HG02588 (cell line): Measurements from ENCODE around the gene PRR33.

Experiments used
- ATAC-seq: cut with Tn5 transposase; IDR thresholded peaks from one replicate; pipeline ENCODE4 v1.9.1; 2021; ENCODE audit warnings: mild to moderate bottlenecking, moderate library complexity; ENCODE audit not compliant: unreplicated experiment

The PRR33 gene

GRCh38 chr11:1866776-1867175 is 24.9 kb downstream of the PRR33 start:
- ATAC-seq = no peak

DNA sequence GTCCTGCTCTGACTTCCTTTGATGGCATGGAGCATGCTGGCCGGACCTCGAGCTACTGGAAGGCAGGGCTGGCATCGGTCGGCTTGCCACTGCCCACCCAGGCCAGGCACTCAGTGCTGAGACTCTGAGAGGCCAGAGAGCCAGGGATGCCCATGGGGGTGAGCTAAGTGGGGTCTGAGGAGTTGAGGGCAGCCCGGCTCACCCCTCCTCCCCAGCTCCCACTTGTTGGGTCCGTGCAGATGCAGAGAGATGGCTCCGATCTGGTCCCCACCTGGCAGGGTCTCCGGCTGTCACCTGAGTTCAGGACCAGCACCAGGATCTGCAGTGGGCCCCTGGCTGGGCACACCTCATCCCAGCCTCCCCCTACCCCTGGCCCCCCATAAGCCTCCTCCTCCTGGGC is 25.5 kb downstream of the PRR33 start:
- no peak for ATAC-seq

DNA sequence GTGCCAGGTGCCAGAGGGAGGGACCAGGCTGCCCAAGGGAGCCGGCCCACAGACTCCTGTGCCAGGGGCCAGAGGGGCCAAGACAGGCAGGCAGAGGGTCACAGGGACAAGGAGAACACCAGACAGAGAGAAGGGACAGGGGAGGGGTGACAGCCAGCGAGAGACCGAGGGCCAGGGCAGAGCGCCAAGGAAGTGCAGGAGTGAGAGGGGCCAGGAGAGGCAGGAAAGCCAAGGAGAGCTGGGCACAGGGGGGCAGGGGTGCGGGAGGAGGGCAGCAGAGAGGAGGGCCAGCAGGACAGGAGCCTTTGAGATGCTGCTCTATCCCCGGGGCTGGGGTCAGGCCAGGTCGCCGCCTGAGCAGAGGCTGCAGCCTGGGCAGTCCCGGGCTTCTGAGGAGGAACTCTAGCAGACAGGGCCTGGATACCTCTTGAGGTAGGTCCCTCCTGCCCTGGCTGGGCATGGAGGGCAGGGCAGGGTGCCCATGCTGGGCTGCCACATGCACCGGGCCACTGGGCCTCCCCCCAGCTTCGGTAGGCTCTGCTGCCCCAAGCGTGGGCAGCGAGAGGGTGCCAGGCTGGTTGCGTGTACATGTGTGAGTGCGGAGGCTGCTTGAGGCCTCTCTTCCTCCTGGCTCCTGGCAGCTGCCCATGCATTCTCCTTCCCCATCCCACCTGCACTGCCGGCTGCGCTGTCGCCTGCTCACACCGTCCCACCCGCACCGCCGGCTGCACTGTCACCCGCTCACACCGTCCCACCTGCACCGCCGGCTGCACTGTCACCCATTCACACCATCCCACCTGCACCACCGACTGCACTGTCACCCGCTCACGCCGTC is 26.6 kb downstream of the PRR33 start:
- ATAC-seq = no peak

- ATAC-seq = no peak
These were observed 27.5 kb downstream of the PRR33 start for GRCh38 chr11:1864231-1864630.

- ATAC-seq = no peak
These were observed 28.1 kb downstream of the PRR33 start for GRCh38 chr11:1863352-1864216.

- no peak for ATAC-seq
These were observed 28.9 kb downstream of the PRR33 start for GRCh38 chr11:1862588-1863351.

DNA sequence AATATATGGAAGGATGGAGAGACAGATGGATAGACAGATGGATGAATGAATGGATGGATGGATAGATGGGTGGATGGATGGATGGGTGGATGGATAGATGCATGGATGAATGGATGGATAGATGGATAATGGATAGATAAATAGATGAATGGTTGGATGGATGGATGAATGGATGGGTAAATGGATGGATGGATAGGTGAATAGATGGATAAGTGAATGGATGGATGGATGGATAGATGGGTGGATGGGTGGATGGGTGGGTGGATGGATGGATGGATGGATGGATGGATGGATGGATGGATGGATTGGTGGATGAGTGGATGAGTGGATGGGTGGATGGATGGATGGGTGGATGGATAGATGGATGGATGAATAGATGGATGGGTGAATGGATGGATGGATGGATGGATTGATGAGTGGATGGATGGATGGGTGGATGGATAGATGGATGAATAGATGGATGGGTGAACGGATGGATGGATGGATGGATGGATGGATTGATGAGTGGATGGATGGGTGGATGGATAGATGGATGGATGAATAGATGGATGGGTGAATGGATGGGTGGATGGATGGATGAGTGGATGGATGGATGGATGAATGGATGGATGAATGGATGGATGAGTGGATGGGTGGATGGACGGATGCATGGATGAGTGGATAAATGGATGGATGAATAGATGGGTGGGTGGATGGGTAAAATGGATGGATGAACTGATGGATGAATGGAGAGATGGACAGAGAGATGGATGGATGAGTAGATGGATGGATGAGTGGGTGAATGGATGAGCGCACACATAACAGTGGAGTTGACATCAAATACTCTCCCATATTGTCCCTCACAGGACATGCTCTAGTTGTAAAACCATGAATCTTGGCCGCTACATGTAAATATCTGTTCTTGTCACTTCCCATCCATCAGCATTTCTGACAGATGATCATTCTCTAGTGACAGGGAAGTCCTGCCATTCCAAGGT is 30.0 kb downstream of the PRR33 start:
- ATAC-seq = no peak

DNA sequence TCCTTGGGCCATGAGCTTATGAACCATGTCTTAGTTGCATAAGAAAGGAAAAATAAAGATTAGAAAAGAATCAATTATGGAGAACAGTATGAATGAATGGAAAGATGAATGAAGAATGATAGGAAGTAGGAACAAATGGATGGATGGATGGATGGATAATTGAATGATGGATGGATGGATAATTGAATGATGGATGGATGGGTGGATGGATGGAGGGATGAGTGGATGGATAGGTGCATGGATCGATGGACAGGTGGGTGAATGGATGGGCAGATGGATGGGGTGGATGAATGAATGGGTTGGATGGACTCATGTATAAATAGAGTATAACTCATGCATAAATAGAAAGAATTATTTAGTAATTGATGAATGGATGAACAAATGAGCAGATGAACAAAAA is 31.6 kb downstream of the PRR33 start:
- ATAC-seq = no peak

DNA sequence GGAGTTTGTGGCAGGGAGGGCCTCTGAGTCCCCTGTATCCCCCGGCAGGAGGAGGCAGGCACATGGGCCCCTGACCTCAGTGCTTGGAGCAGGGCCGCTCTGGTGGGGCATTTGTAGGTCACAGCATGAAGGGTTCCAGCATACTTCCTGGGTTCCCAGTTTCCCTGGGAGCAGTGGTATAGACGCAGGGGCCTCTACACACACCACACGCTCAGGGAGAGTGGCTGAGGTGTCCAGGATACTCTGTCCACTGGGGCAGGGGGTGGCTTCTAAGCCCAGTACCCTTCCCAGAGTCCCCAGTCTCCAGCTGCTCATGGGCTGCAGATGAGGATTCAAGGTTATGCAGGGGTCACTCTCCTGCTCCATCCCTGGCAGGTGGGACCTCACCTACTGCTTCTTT is 32.7 kb downstream of the PRR33 start:
- no peak for ATAC-seq

GRCh38 chr11:1858576-1858975 is 33.1 kb downstream of the PRR33 start:
- no peak for ATAC-seq

GRCh38 chr11:1858154-1858553 is 33.5 kb downstream of the PRR33 start:
- ATAC-seq = no peak

GRCh38 chr11:1857064-1857463 is 34.6 kb downstream of the PRR33 start:
- ATAC-seq = no peak

DNA sequence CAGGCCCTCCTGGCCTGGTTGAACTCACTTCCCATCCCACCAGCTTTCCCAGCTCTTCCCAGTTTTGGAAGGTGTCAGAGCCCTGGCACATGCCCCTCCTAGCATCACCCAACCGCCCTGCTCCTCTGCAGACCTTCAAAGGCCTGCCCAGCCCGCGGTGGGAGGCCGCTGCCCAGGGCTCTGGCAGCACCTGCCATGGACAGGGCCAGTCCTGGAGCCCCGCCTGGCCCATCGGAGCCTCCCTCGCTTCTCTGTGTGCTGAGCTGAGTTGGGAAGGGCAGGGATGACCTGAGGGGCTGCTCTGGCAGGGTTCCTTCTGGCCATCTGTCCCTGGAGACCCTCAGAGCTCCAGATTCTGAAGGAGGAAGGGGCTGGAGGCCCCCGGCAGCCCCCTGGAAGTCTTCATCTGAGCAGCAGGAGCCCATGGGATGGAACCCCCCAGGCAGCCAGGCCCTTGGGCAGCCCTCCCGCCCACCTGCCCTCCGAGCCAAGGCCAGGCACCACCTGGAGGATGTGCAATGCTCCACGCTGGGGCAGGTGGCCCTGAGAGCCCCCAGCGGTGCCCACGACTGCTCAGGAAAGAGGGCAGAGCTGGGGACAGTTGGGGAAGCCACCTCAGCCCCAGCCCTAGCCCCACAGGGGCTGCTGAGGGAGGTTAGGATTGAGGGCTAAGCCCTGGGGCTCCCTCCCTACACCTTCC is 35.2 kb downstream of the PRR33 start:
- ATAC-seq = no peak

GRCh38 chr11:1855886-1856265 is 35.8 kb downstream of the PRR33 start:
- ATAC-seq = no peak

DNA sequence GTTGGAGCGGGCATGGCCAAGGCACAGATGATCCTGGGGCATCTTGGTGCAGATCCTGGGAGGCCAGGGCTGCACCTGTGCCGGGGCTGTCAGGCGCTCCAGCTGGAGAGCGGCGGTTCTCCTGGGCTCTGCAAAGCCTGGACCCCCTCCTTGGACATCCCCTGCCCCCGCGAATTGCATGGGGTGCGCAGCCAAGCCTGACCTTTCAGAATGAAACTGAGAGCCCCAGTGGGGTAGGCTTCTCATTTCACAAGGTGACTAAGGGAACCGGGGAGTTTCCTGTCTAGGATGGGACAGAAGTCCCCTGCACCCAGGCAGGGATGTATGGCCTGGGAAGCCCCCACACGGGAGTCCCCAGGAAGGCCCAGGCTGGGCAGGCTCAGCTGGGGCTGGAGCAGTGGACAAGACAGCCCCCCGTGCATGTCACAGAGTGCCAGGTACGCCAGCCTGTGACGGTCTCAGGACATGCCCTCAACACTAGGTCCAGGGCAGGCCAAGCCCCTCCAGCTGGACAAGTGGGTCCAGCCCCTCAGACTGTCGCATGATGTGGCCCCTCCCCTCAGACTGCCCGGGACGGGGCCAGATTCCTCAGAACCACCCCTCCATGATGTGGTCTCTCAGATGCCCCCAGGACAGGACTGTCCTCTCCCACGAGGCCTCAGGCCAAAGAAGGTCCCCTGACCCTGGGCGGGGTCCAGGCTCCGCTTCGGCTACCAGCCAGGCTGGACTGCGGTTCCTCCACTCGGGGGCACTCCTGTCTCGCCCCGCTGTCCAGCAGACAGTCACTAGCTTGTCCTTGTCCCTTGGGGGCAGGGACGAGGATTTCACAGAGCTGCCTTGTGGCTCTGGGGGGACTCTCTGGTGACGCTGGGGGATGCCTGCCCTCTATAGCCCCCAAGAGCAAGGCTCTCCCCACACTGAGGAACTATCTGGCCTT is 36.5 kb downstream of the PRR33 start:
- ATAC-seq = peak; percentile 34

DNA sequence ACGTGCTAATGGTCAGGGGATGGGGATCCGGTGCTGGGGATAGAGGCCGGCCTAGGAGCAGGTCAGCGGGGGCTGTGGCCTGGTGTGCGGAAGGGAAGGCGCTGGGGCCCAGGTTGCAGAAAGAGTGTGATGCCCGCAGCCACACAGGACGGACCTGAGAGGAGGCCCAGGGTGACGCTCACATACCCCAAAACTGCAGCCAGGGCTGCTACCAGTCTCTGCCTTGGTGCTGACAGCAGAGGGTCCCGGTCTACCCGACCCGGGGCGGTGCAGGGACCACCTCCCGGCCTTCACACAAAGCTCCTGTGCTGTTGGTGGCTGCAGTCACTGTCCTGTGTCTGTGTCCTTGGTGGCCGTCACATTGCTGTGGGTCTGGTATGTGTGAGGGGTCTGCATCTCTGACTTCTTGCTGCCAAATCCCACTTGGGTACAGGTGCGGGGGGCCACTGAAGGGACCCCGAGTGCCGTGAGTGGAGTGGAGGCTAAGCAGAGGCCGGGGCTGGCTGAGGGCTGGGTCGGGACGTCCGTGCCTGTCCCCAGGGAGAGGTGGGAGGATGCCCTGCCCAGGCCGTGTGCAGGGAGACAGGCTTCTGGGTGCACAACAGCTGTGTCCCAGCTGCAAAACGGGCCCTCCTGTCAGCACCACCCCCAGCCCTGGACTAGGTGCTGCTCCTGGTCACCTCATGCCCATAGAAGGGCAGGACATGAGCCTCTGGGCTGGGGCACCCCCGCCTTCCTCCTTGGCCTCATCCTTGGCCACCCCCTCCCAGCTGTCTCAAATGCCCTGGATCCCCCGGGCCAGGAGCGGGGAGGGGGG is 37.4 kb downstream of the PRR33 start:
- ATAC-seq = peak; percentile 27

GRCh38 chr11:1853376-1854131 is 38.1 kb downstream of the PRR33 start:
- no peak for ATAC-seq
